GM19023 (cell line): ENCODE results near the gene ZBTB7C.

Experiments
- ATAC-seq: cut with Tn5 transposase; IDR thresholded peaks from one replicate; pipeline ENCODE4 v1.9.1; 2021; ENCODE audit warnings: mild to moderate bottlenecking, moderate library complexity; ENCODE audit not compliant: unreplicated experiment

Gene ZBTB7C

GRCh38 chr18:48172226-48173006 lies 236.8 kb downstream of the ZBTB7C start:
- no peak for ATAC-seq

- ATAC-seq, result no peak
Observed at GRCh38 chr18:48171490-48172188, 237.5 kb downstream of the ZBTB7C start.

GRCh38 chr18:48170651-48171050 lies 238.5 kb downstream of the ZBTB7C start:
- no peak for ATAC-seq

GRCh38 chr18:48168861-48169260 lies 240.3 kb downstream of the ZBTB7C start:
- no peak for ATAC-seq

- no peak for ATAC-seq
Observed at GRCh38 chr18:48167897-48168253, 241.3 kb downstream of the ZBTB7C start.

- ATAC-seq, result no peak
Observed at GRCh38 chr18:48166336-48166875, 242.8 kb downstream of the ZBTB7C start.

- no peak for ATAC-seq
Observed at GRCh38 chr18:48165111-48165866, 243.9 kb downstream of the ZBTB7C start.

GRCh38 chr18:48164701-48165100 lies 244.5 kb downstream of the ZBTB7C start:
- no peak for ATAC-seq

- ATAC-seq, result no peak
Observed at GRCh38 chr18:48164116-48164515, 245.1 kb downstream of the ZBTB7C start.

- no peak for ATAC-seq
Observed at GRCh38 chr18:48163738-48164115, 245.5 kb downstream of the ZBTB7C start.

GRCh38 chr18:48162956-48163737 lies 246.0 kb downstream of the ZBTB7C start:
- ATAC-seq, result no peak

- ATAC-seq, result peak; percentile 41
Observed at GRCh38 chr18:48161911-48162698, 247.1 kb downstream of the ZBTB7C start.

- ATAC-seq, result peak; percentile 80
Observed at GRCh38 chr18:48161191-48161910, 247.8 kb downstream of the ZBTB7C start.

- ATAC-seq, result no peak
Observed at GRCh38 chr18:48160622-48161021, 248.6 kb downstream of the ZBTB7C start.

GRCh38 chr18:48159816-48160215 lies 249.4 kb downstream of the ZBTB7C start:
- no peak for ATAC-seq

- no peak for ATAC-seq
Observed at GRCh38 chr18:48158721-48159120, 250.5 kb downstream of the ZBTB7C start.

GRCh38 chr18:48157956-48158355 lies 251.2 kb downstream of the ZBTB7C start:
- no peak for ATAC-seq

- ATAC-seq, result no peak
Observed at GRCh38 chr18:48155856-48156255, 253.3 kb downstream of the ZBTB7C start.

- no peak for ATAC-seq
Observed at GRCh38 chr18:48154828-48155227, 254.4 kb downstream of the ZBTB7C start.
